ENCODE results near the gene ERBB3.

DNA sequence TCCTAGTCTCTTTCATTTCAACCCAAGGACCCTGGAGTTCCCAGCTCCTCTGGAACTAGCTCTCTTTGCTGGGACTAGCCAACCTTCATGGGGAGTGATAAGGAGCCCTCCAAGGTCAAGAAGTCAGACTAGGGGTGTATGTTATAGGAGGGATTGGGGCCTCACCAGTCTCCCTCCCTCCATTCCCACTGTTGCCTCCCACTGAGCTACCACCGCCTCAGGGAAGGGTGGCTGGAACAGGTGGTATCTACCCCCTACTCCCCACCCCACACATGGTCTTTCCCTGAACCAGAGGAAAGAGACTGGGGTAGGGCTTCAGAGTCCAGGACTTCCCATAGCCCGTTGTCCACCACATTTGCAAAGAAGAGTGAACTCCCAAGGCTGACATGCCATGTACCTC is 2.4 kb downstream of the ERBB3 start:
- no peak for TF ChIP-seq CTCF (IDR thresholded peaks at IDR 0.05)
- TF ChIP-seq POLR2A (IDR thresholded peaks at IDR 0.05; ENCODE audit: low read depth) = no peak
- TF ChIP-seq POLR2AphosphoS5 (IDR thresholded peaks at IDR 0.05) = no peak
